GM18511 (cell line): ENCODE measurements around the gene XXYLT1.
"Not testable (repeated sequence)": the region's sequence is repeated elsewhere in the genome, so short reads cannot be mapped to it uniquely, and the experiment has no call there.

Experiments
- ATAC-seq: cut with Tn5 transposase; IDR thresholded peaks from one replicate; pipeline ENCODE4 v1.9.1; 2021; ENCODE audit warnings: mild to moderate bottlenecking, moderate library complexity; ENCODE audit not compliant: unreplicated experiment

XXYLT1 gene

GRCh38 chr3:195270817-195271409, at the start of gene XXYLT1:
Gene XXYLT1 (minus strand): TSS chr3:195271159. CDS start chr3:195271058, 101 bp downstream.
- peak; percentile 87 for ATAC-seq

DNA sequence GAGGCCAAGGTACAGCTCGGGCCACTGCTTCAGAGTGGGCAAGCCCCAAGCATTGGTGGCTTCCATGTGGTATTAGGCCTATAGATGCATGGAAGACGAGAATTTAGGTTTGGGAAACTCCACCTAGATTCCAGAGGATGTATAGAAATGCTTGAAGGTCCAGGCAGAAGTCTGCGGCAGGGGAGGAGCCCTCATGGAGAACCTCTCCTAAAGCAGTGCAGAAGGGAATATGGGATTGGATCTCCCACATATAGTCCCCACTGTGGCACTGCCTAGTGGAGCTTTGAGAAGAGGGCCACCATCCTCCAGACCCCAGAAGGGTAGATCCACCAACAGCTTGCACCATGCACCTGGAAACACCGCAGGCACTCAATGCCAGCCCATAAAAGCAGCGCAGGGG, 48.1 kb upstream of the XXYLT1 start:
- no peak for ATAC-seq

GRCh38 chr3:195312714-195313113, 41.8 kb upstream of the XXYLT1 start:
- ATAC-seq = no peak

GRCh38 chr3:195307711-195308110, 36.8 kb upstream of the XXYLT1 start:
- ATAC-seq = no peak

DNA sequence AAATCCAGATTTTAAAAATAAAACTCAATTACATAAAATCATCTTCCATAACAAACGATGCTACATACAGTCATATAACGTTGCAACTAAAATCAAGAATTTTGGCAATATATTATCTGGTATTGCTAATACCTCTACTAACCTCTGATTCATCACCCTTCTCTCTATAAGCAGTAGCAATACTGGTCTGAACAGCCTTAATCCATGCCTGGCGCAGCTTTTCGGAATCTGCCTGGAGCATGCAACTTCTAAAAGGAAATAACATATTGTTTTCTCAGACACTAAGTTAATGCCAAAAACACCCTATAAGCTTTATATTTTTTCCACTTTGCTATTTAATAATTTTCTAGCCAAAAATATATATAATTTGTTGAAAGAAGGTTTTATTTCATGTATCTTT, 35.4 kb upstream of the XXYLT1 start:
- no peak for ATAC-seq

DNA sequence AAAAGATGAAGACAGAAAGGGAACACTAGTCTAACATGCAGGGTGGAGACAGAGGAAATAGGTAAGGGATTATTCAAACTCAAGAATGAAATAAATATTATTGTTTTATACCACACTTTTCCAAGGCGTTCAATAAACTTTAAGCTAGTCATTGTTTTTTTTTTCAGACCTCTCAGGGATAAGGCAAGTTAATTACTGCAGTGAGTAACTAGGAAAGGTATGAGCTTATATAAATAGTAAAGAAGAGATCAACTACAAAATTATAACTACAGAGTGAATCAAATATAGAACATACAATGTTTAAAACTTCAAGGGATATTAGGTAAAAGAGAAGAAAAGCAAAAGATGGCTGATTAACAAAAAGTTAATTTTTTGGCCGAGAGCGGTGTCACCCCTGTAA, 31.5 kb upstream of the XXYLT1 start:
- ATAC-seq = no peak

DNA sequence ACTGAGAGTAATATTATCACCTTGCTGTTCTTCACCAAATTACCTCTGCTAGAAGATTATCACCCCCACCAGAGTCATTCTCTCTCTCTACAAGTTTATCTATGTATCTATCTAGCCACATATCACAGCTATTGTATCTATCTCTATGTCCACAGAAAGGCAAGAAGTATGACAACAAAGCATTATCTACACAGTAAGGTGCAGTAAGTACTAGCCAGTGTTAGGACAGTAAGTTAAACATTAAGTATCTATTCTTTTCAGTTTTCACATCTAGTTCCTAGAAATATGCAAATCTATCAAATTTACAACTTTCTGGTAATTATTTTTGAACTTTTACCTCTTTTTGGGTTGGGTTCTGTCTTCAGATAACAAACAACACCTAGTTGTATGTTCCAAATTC, 26.5 kb upstream of the XXYLT1 start:
- peak; percentile 74 for ATAC-seq

- no peak for ATAC-seq
Observed at GRCh38 chr3:195296662-195297061, 25.7 kb upstream of the XXYLT1 start.

GRCh38 chr3:195291121-195291520, 20.2 kb upstream of the XXYLT1 start:
- ATAC-seq = no peak

DNA sequence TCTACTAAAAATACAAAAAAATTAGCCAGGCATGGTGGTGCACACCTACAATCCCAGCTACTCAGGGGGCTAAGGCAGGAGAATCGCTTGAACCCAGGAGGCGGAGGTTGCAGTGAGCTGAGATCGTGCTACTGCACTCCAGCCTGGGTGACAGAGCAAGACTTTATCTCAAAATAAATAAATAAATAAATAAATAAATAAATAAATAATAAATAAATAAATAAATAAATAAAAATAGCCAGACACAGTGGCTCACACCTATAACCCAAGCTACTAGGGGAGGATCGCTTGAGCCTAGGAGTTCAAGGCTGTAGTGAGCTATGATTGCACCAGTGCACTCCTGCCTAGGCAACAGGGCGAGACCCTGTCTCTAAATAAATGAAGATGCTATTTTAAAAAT, 19.7 kb upstream of the XXYLT1 start:
- ATAC-seq = not testable (repeated sequence)

DNA sequence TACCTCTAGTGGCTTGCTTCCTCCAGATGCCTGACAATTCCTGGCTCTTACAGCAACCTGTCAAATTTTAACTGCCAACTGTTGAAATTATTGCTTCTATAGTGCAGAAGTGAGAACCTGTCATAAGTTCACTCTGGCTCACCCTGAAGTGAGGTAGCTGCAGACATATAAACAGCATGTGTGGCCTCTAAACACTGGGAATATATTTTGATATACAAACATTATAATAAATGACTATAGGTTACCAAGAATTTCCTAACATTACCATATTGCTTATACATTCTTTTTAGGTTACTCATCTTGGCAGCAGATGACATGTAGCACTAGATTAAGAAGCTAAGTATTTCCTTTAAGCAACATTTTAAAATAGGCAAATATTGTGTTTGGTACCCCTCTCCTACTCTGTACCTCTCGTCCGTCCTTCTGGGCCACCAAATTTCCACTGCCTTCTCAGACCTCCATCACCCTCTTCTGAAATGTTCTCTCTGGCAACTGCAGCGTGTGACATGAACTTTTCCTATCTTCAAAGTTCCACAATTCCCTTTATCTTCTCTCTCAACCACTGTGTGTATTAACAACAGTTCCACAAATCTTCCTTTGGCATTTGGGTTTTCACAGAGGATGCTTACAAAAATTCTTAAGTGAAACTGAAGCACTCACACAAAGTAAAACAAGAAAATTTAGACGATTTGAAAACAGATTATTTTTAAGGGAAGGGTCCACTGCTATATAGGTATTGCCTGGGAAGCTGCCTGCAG, 15.3 kb upstream of the XXYLT1 start:
- ATAC-seq = no peak

GRCh38 chr3:195285372-195285771, 14.4 kb upstream of the XXYLT1 start:
- no peak for ATAC-seq

- ATAC-seq = no peak
Observed at GRCh38 chr3:195284842-195285241, 13.9 kb upstream of the XXYLT1 start.

DNA sequence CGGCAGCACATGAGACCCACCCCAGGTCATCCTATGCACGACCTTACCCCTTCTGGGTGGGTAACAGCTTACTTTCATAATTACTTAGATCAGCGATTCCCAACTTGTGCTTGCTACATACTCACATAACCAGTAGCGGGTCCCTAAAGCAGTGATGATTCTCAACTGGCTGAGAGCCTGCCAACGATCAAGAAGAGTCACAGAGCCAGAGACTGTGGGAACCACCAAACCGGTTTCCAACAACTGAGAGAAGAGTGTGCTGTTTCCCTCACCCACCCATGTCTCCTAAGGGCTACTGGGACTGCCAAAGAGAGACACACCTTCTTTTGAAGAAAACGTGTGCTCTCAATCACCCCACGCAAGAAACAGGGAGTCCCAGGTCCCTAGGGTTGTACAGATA, 12.0 kb upstream of the XXYLT1 start:
- ATAC-seq = no peak

DNA sequence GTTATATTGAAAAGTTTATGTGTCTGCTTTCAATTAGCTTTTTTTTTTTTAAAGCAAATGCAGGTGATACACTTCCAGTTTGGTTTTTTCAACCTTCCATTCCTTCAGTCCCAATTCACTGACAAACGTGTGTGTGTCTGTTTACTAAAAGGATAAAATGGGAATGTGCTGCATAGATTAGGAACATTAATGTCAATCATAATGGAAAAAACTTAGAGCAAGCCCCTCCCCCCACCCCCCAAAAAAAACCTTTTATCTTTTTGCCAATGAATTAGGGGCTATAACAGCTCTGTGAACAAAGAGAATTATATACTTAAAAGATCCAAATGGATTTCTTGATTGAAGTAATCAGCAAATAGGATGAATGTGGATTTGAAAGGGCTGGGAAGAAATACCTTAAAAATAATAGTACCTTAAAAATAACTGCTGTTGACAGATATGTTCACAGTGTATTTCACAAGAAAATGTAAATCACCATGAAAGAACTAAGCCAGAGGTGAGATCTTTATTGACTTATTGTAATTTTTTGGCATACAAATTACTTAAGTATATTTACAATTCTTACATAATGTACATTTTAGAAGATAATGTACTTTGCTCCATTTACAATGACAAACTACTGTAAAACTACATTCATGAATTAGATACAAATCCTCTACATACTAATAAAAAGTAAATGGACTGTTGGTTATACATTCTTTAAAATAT, 3.5 kb upstream of the XXYLT1 start:
- no peak for ATAC-seq

- ATAC-seq = peak; percentile 79
Observed at GRCh38 chr3:195271410-195272243, 668 bp upstream of the XXYLT1 start.

GRCh38 chr3:195270079-195270816, 711 bp downstream of the XXYLT1 start:
- peak; percentile 22 for ATAC-seq

GRCh38 chr3:195269375-195270078, 1.4 kb downstream of the XXYLT1 start:
- no peak for ATAC-seq

DNA sequence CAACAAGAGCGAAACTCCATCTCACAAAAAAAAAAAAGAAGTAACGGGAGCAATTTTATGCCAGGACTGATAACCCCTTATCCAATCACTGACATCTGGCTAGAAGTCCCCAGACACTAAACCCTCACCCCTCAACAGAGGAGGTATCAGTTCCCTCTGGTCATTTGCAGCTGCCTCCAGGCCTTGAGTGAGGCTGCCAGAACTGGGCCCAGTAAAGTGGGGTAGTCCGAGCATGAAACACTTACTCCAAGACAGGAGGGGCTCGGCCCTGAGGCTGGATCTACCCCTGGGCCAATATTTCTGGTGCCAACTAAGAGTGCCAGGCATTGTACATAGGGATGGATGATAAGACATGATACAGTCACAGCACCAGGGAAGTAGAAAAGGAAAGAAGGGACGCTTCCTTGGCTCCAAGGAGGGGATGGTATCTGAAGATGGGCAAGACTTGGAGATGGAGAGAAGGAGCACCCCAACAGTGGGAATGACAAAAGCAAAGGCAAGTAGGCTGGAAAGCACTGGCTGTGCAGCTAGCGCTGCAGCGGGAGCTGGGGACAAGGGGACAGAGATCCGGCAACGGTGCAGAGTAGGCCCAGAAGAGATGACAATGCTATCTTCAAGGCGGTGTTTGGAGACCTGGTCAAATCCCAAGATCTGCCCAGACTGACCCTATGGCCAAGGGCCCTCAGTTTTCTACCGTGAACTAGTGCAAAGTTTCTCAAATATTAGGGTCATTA, 2.2 kb downstream of the XXYLT1 start:
- ATAC-seq = no peak
